Metanephros (tissue), 1 donor: ENCODE data around the gene SLC28A3. TPM values are rescaled to one million over a fixed set of nuclear protein-coding genes. Genes with fewer than 3 reads are reported as not detected.

ENCODE experiments used
- total RNA-seq: library from RNA; depleted of rRNA; stranded (reverse); fragments of >200 nt; gene quantifications from one replicate; pipeline ENCODE4 v1.2.3, GENCODE V29; 2014

SLC28A3 gene
- total RNA-seq = 0.64 TPM

GRCh38 chr9:84340535-84340934, at the start of gene SLC28A3:
Gene SLC28A3 (minus strand): TSS chr9:84340758. CDS start chr9:84340633, 125 bp downstream.

